Thoracic aorta (tissue), 2 donors: ENCODE data around the gene RUBCN. TPM values are rescaled to one million over a fixed set of nuclear protein-coding genes. Genes with fewer than 3 reads are reported as not detected.

ENCODE experiments used
- ATAC-seq: fragments of 150-250 bp; one replicate; pipeline ENCODE4 v1.8.0; 2017; ENCODE audit warnings: low read depth; ENCODE audit not compliant: insufficient number of reproducible peaks, low FRiP score
- DNase-seq: peaks from one replicate; pipeline ENCODE4 v3.0.0-alpha.2; 2020; ENCODE audit warnings: low spot score
- H3K27ac ChIP-seq, 2 donors: fragments of 200-600 bp; sonication (generic); 1 replicate in 1 of 2; 2 replicates in 1 of 2; pipeline ENCODE4 v1.5.1; 2016; ENCODE audit warnings: mild to moderate bottlenecking in 2 of 2, moderate library complexity in 2 of 2
- H3K27me3 ChIP-seq: fragments of 200-600 bp; sonication (generic); replicated peaks from 2 replicates; pipeline ENCODE4 v1.6.0; 2016; ENCODE audit warnings: mild to moderate bottlenecking; ENCODE audit not compliant: insufficient read depth
- H3K36me3 ChIP-seq: fragments of 200-600 bp; sonication (generic); one replicate; pipeline ENCODE4 v1.5.1; 2016
- H3K4me1 ChIP-seq, 2 donors: fragments of 200-600 bp; sonication (generic); 1 replicate in 1 of 2; 2 replicates in 1 of 2; pipeline versions ENCODE4 v1.5.1 to v1.6.0; 2016; ENCODE audit warnings: low read depth in 2 of 2, mild to moderate bottlenecking in 1 of 2; ENCODE audit not compliant: control insufficient read depth in 1 of 2
- H3K4me3 ChIP-seq: fragments of 200-600 bp; sonication (generic); 2 replicates; pipeline ENCODE4 v1.5.1; 2016; ENCODE audit warnings: mild to moderate bottlenecking
- H3K9me3 ChIP-seq: fragments of 200-600 bp; sonication (generic); 2 replicates; pipeline ENCODE4 v1.5.1; 2016
- total RNA-seq, 2 donors: library from RNA; depleted of rRNA; stranded (reverse); fragments of >200 nt; gene quantifications; one replicate each; pipeline versions ENCODE4 v1.1.0 to v1.2.3, GENCODE V29; 2016
- TF ChIP-seq, protein P1 (sequence below): fragments of 200-600 bp; sonication (generic); IDR thresholded peaks from one replicate; pipeline ENCODE4 v1.5.1; 2019; ENCODE audit warnings: antibody characterized with exemption

RUBCN gene
- 10 to 100 TPM; 52.1 to 67.3 TPM for total RNA-seq

DNA sequence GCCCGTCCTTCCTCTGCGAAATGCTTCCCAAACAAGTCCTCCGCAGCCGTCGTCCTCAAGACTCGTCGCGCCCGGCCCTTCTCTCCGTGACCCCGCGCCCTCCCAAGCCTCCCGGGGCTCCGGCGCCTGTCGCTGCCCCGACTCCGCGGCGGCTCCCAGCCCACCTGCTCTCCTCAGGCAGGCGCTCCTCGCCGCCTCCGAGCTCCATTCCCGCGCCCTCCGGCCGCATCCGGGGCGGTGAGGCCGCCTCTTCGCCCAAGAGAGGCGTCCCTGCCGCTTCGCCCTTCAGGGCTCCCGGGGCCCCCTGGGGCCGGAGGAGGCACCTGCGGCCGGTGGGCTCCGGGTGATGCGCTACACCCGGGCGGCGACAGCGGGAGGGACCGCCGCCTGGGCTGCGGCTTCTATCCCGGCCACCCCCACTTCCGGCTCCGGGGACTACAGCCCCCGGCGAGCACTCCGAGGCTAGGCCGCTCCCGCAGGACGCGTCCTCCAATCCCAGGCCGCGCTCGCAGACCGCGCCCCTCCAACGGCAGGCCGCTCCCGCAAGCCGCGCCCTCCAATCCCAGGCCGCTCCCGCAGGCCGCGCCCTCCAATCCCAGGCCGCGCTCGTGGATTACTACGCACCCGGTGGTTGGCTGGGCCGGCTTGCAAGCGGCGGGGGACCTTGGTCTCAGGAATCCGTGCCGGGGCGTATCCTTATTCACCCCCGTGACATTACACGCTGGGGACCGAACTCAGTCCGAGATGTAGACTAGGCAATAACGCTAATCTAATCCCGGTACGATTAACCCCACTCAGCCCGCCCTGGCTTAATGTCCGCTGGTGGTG is at the start of gene RUBCN:
Gene RUBCN (minus strand): TSS at position 414 of the 828 bp plus-strand sequence. CDS start 185 bp downstream, at position 229.
- TF ChIP-seq, protein P1, sequence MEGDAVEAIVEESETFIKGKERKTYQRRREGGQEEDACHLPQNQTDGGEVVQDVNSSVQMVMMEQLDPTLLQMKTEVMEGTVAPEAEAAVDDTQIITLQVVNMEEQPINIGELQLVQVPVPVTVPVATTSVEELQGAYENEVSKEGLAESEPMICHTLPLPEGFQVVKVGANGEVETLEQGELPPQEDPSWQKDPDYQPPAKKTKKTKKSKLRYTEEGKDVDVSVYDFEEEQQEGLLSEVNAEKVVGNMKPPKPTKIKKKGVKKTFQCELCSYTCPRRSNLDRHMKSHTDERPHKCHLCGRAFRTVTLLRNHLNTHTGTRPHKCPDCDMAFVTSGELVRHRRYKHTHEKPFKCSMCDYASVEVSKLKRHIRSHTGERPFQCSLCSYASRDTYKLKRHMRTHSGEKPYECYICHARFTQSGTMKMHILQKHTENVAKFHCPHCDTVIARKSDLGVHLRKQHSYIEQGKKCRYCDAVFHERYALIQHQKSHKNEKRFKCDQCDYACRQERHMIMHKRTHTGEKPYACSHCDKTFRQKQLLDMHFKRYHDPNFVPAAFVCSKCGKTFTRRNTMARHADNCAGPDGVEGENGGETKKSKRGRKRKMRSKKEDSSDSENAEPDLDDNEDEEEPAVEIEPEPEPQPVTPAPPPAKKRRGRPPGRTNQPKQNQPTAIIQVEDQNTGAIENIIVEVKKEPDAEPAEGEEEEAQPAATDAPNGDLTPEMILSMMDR = no peak
- no peaks in the 10 kb centered on the region for H3K36me3 ChIP-seq
- peak within 1 kb of the TSS; percentile 79 to 89 for H3K27ac ChIP-seq
- H3K27me3 ChIP-seq = no peaks in the 10 kb centered on the region
- ATAC-seq (peak; percentile 98), DNase-seq (peak; percentile 84)
- H3K9me3 ChIP-seq = no peaks in the 10 kb centered on the region
- peak within 1 kb of the TSS; percentile 99 for H3K4me3 ChIP-seq
- peaks cover 7 to 22% of the 10 kb centered on the region in 2 donors for H3K4me1 ChIP-seq

DNA sequence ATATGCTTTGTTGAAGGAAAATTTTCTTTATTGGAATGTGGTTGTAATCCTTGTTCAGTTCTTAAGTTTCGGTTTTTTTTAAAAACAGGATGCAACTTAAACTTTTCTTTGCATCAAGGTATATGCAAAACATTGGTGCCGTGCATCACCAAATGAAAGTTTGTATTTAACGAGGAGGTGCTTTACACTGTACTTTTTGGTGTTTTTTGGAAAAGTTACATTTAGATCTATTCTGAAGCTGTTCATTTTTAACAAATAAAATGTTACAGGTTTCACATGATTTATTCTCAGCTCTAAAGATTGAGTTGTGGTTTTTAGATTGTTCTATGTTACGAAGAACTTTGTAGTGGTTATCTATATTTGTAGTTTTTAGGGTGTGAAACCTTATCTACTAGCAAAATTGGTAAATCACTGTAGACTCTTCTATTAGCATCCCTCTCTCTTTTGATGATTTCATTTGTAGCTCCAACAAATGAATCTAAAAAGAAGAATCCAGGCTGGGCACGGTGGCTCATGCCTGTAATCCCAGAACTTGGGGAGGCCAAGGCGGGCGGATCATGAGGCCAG is 47.4 kb upstream of the RUBCN start:
- H3K9me3 ChIP-seq = no peaks in the 10 kb centered on the region
- H3K36me3 ChIP-seq = peaks cover 24% of the 10 kb centered on the region
- no peaks in the 10 kb centered on the region for H3K27me3 ChIP-seq
- no peak overlapping the region for H3K27ac ChIP-seq
- no peak for ATAC-seq
- H3K4me1 ChIP-seq = no peaks in the 10 kb centered on the region
- no peak overlapping the region for H3K4me3 ChIP-seq
- no peak for DNase-seq
- TF ChIP-seq, protein P1 = no peak

DNA sequence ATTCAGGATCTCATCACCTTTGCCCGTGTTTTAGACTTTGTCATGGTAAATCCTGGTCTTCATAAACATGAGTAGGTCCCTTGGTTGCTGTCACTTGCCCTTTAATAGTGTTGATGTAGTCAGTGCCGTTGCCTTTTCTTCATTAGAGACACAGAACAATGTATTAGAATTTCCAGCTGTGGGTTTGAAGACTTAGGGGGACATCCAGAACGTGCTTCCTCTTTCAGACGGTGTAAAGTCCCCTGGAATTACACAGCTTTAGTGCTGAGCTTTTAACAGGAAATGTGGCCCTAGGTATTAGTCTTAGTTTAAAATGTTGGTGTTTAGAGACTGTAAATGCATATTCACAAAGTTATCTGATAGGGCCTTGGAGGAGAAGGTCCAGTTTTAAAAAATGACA is 45.5 kb upstream of the RUBCN start:
- H3K36me3 ChIP-seq = peaks cover 40% of the 10 kb centered on the region
- TF ChIP-seq, protein P1 = no peak
- no peaks in the 10 kb centered on the region for H3K9me3 ChIP-seq

DNA sequence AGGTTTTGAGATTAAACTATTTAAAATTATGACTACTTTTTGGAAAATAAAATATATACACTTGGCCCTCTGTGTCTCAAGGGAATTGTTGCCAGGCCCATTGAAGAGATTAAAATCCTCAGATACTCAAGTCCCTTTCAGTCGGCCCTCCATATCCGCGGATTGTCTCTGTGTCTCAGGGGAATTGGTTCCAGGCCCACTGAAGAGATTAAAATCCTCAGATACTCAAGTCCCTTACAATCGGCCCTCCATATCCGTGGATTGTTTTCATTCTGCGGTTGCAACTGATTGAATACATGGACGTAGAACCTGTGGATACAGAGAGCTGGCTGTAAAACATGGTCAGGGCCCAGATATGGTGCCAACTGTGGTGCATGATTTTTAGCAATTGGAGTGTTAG is 38.6 kb upstream of the RUBCN start:
- H3K36me3 ChIP-seq = peaks cover 46% of the 10 kb centered on the region
- DNase-seq = no peak
- H3K4me3 ChIP-seq = no peak overlapping the region
- H3K27me3 ChIP-seq = no peaks in the 10 kb centered on the region
- no peak overlapping the region for H3K27ac ChIP-seq
- ATAC-seq = no peak
- TF ChIP-seq, protein P1 = no peak
- no peaks in the 10 kb centered on the region for H3K9me3 ChIP-seq
- H3K4me1 ChIP-seq = no peaks in the 10 kb centered on the region

More for the DNA sequence above, 45.5 kb upstream of the RUBCN start:
- no peaks in the 10 kb centered on the region for H3K27me3 ChIP-seq
- no peak overlapping the region for H3K4me3 ChIP-seq
- ATAC-seq (no peak), DNase-seq (no peak)
- no peak overlapping the region for H3K27ac ChIP-seq
- no peaks in the 10 kb centered on the region for H3K4me1 ChIP-seq

DNA sequence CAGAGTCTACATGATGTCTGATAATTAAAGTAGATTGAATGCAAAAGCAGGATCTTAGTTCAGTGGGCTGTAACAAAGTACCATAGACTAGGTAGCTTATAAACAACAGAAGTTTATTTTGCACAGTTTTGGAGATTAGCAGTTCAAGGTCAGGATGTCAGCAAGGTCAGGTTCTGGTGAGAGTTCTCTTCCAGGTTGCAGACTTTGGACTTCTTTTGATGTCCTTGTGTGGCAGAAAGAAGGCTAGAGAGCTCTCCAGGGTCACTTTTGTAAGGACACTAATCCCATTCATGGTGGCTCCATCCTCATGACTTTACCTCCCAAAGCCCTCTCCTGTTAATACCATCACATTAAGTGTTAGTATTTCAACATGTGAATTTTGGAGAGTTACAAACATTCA is 25.1 kb upstream of the RUBCN start:
- H3K27me3 ChIP-seq = no peaks in the 10 kb centered on the region
- no peaks in the 10 kb centered on the region for H3K9me3 ChIP-seq
- no peak for DNase-seq
- TF ChIP-seq, protein P1 = no peak
- no peak for ATAC-seq
- no peak overlapping the region for H3K27ac ChIP-seq
- H3K4me3 ChIP-seq = no peak overlapping the region
- peaks cover 20% of the 10 kb centered on the region for H3K36me3 ChIP-seq
- H3K4me1 ChIP-seq = no peaks in the 10 kb centered on the region
